CD4-positive, alpha-beta T cell treated with Interleukin-1 beta for 1 hour (primary cell): ENCODE data around the gene LSP1.
"Not testable (repeated sequence)": the region's sequence is repeated elsewhere in the genome, so short reads cannot be mapped to it uniquely, and the experiment has no call there.

Experiments
- DNase-seq, 2 donors: peaks; one replicate each; pipeline ENCODE4 v3.0.0-alpha.2; 2020 to 2022

Gene LSP1

GRCh38 chr11:1866226-1866625, 13.3 kb downstream of the LSP1 start:
- DNase-seq, result no peak

GRCh38 chr11:1866776-1867175, 13.9 kb downstream of the LSP1 start:
- DNase-seq, result no peak

GRCh38 chr11:1867381-1867780, 14.5 kb downstream of the LSP1 start:
- DNase-seq, result no peak

- DNase-seq, result no peak
These were observed 15.3 kb downstream of the LSP1 start for GRCh38 chr11:1868056-1868635.

GRCh38 chr11:1868636-1869291, 15.9 kb downstream of the LSP1 start:
- DNase-seq, result no peak

- DNase-seq, result no peak
These were observed 16.8 kb downstream of the LSP1 start for GRCh38 chr11:1869427-1870325.

- no peak for DNase-seq
These were observed 17.4 kb downstream of the LSP1 start for GRCh38 chr11:1870326-1870696.

GRCh38 chr11:1870721-1871466, 18.0 kb downstream of the LSP1 start:
- peak; percentile 39 to 58 for DNase-seq

GRCh38 chr11:1871531-1871930, 18.6 kb downstream of the LSP1 start:
- no peak for DNase-seq

GRCh38 chr11:1872267-1872985, 19.5 kb downstream of the LSP1 start:
- DNase-seq, result no peak

- no peak for DNase-seq
These were observed 20.3 kb downstream of the LSP1 start for GRCh38 chr11:1873048-1873812.

- not testable (repeated sequence) for DNase-seq
These were observed 20.9 kb downstream of the LSP1 start for GRCh38 chr11:1873813-1874150.

GRCh38 chr11:1874441-1875092, 21.7 kb downstream of the LSP1 start:
- DNase-seq, result not testable (repeated sequence)

- DNase-seq, result no peak
These were observed 22.4 kb downstream of the LSP1 start for GRCh38 chr11:1875093-1875850.

- not testable (repeated sequence) for DNase-seq
These were observed 23.0 kb downstream of the LSP1 start for GRCh38 chr11:1875851-1876301.

GRCh38 chr11:1876361-1877063, 23.6 kb downstream of the LSP1 start:
- no peak for DNase-seq

- no peak for DNase-seq
These were observed 24.6 kb downstream of the LSP1 start for GRCh38 chr11:1877211-1878136.
